Activated naive CD8-positive, alpha-beta T cell treated with anti-CD3 and anti-CD28 coated beads, Interleukin-2, amount 10 ng/mL, durations not matched to agents 7 days and 5 days (primary cell): ENCODE data around the gene SMAD5. TPM values are rescaled to one million over a fixed set of nuclear protein-coding genes. Genes with fewer than 3 reads are reported as not detected.

Experiments used
- ATAC-seq: fragments of 150-1000 bp; cut with Tn5 transposase; one replicate; pipeline ENCODE4 v1.10.0; 2021; ENCODE audit warnings: low read depth, moderate library complexity
- POLR2A ChIA-PET: fragments of 350-600 bp; sonication (Branson Sonifier 250); formaldehyde crosslinking; loops from one replicate; lab custom pipeline; 2021; ENCODE audit warnings: antibody characterized with exemption; lab: Charles Lee
- DNase-seq: peaks from one replicate; pipeline ENCODE4 v3.0.0; 2021
- H3K27ac Mint-ChIP-seq: one replicate; pipeline ENCODE4 v1.8.0; 2022; ENCODE audit warnings: mild to moderate bottlenecking, mixed read lengths
- H3K27me3 Mint-ChIP-seq: one replicate; pipeline ENCODE4 v1.8.0; 2022; ENCODE audit warnings: mild to moderate bottlenecking, moderate library complexity, mixed read lengths
- H3K36me3 Mint-ChIP-seq: one replicate; pipeline ENCODE4 v1.8.0; 2021; ENCODE audit warnings: mild to moderate bottlenecking, mixed read lengths
- H3K4me1 Mint-ChIP-seq: one replicate; pipeline ENCODE4 v1.8.0; 2021; ENCODE audit warnings: mixed read lengths
- H3K4me3 Mint-ChIP-seq: one replicate; pipeline ENCODE4 v1.8.0; 2022; ENCODE audit warnings: mild to moderate bottlenecking, moderate library complexity, mixed read lengths
- H3K9me3 Mint-ChIP-seq: one replicate; pipeline ENCODE4 v1.8.0; 2021; ENCODE audit warnings: mixed read lengths
- total RNA-seq, 2 experiments: library from RNA; stranded (reverse); gene quantifications; one replicate each; pipeline ENCODE4 v1.2.3, GENCODE V29; 2021

SMAD5 gene
- 10 to 100 TPM; 22.9 to 29.6 TPM for total RNA-seq

GRCh38 chr5:136132557-136133221, at the start of gene SMAD5:
TSS of gene SMAD5 (plus strand) at chr5:136132845. CDS start at chr5:136153761, 20,916 bp downstream.
- Mint-ChIP-seq H3K36me3 (no peaks in the 10 kb centered on the region), H3K4me1 (peaks cover 15% of the 10 kb centered on the region), H3K9me3 (no peaks in the 10 kb centered on the region), H3K4me3 (peak within 1 kb of the TSS; percentile 94), H3K27ac (peak within 1 kb of the TSS; percentile 78), H3K27me3 (peaks cover 48% of the 10 kb centered on the region)
- ATAC-seq (peak; percentile 91), DNase-seq (peak; percentile 88)
- POLR2A ChIA-PET, result interaction anchor here (0.9 kb wide), 1 partner anchor 18 kb away, joined by 3 read pairs; no protein-coding TSS in a partner anchor

- POLR2A ChIA-PET, result interaction anchor here (0.7 kb wide), 1 partner anchor 8 kb away, joined by 3 read pairs; no protein-coding TSS in a partner anchor
- DNase-seq (no peak), ATAC-seq (no peak)
- no peak overlapping the region for H3K27ac Mint-ChIP-seq
- no peaks in the 10 kb centered on the region for H3K9me3 Mint-ChIP-seq
- H3K27me3 Mint-ChIP-seq, result peaks cover 36% of the 10 kb centered on the region
- H3K4me3 Mint-ChIP-seq, result no peak overlapping the region
- H3K36me3 Mint-ChIP-seq, result no peaks in the 10 kb centered on the region
- H3K4me1 Mint-ChIP-seq, result peaks cover 7% of the 10 kb centered on the region
Observed at GRCh38 chr5:136084698-136085097, 47.9 kb upstream of the SMAD5 start.

- H3K4me3 Mint-ChIP-seq, result no peak overlapping the region
- ATAC-seq (no peak), DNase-seq (no peak)
- no peaks in the 10 kb centered on the region for H3K4me1 Mint-ChIP-seq
- POLR2A ChIA-PET, result interaction anchor here (0.6 kb wide), 1 partner anchor 9 kb away, joined by 5 read pairs; no protein-coding TSS in a partner anchor
- H3K36me3 Mint-ChIP-seq, result no peaks in the 10 kb centered on the region
- peaks cover 21% of the 10 kb centered on the region for H3K27me3 Mint-ChIP-seq
- H3K9me3 Mint-ChIP-seq, result no peaks in the 10 kb centered on the region
- no peak overlapping the region for H3K27ac Mint-ChIP-seq
Observed at GRCh38 chr5:136086783-136087566, 45.7 kb upstream of the SMAD5 start.

GRCh38 chr5:136087961-136088871, 44.4 kb upstream of the SMAD5 start:
- DNase-seq (no peak), ATAC-seq (no peak)
- Mint-ChIP-seq H3K27ac (no peak overlapping the region), H3K36me3 (no peaks in the 10 kb centered on the region), H3K4me3 (no peak overlapping the region), H3K9me3 (no peaks in the 10 kb centered on the region), H3K4me1 (no peaks in the 10 kb centered on the region), H3K27me3 (peaks cover 21% of the 10 kb centered on the region)
- POLR2A ChIA-PET, result no interaction called here

- Mint-ChIP-seq H3K9me3 (no peaks in the 10 kb centered on the region), H3K36me3 (no peaks in the 10 kb centered on the region), H3K27me3 (peaks cover 23% of the 10 kb centered on the region), H3K27ac (no peak overlapping the region), H3K4me3 (no peak overlapping the region), H3K4me1 (no peaks in the 10 kb centered on the region)
- no peak for DNase-seq
- no peak for ATAC-seq
- POLR2A ChIA-PET, result no interaction called here
Observed at GRCh38 chr5:136089791-136090190, 42.9 kb upstream of the SMAD5 start.

- Mint-ChIP-seq H3K27ac (no peak overlapping the region), H3K9me3 (no peaks in the 10 kb centered on the region), H3K36me3 (no peaks in the 10 kb centered on the region), H3K4me1 (no peaks in the 10 kb centered on the region), H3K4me3 (no peak overlapping the region), H3K27me3 (peaks cover 19% of the 10 kb centered on the region)
- DNase-seq (no peak), ATAC-seq (no peak)
- POLR2A ChIA-PET, result no interaction called here
Observed at GRCh38 chr5:136090319-136090718, 42.3 kb upstream of the SMAD5 start.

- H3K4me3 Mint-ChIP-seq, result no peak overlapping the region
- no peak overlapping the region for H3K27ac Mint-ChIP-seq
- H3K27me3 Mint-ChIP-seq, result peaks cover 23% of the 10 kb centered on the region
- H3K4me1 Mint-ChIP-seq, result no peaks in the 10 kb centered on the region
- DNase-seq, result no peak
- ATAC-seq, result no peak
- no peaks in the 10 kb centered on the region for H3K36me3 Mint-ChIP-seq
- H3K9me3 Mint-ChIP-seq, result no peaks in the 10 kb centered on the region
- POLR2A ChIA-PET, result no interaction called here
Observed at GRCh38 chr5:136094189-136094912, 38.3 kb upstream of the SMAD5 start.

- ATAC-seq (no peak), DNase-seq (no peak)
- H3K9me3 Mint-ChIP-seq, result no peaks in the 10 kb centered on the region
- H3K4me3 Mint-ChIP-seq, result no peak overlapping the region
- POLR2A ChIA-PET, result no interaction called here
- no peaks in the 10 kb centered on the region for H3K4me1 Mint-ChIP-seq
- no peaks in the 10 kb centered on the region for H3K36me3 Mint-ChIP-seq
- H3K27ac Mint-ChIP-seq, result no peak overlapping the region
- peaks cover 27% of the 10 kb centered on the region for H3K27me3 Mint-ChIP-seq
Observed at GRCh38 chr5:136094913-136095641, 37.6 kb upstream of the SMAD5 start.

GRCh38 chr5:136098176-136098575, 34.5 kb upstream of the SMAD5 start:
- Mint-ChIP-seq H3K27ac (no peak overlapping the region), H3K9me3 (no peaks in the 10 kb centered on the region), H3K27me3 (peaks cover 33% of the 10 kb centered on the region), H3K36me3 (no peaks in the 10 kb centered on the region), H3K4me1 (no peaks in the 10 kb centered on the region), H3K4me3 (no peak overlapping the region)
- no peak for ATAC-seq
- no peak for DNase-seq
- POLR2A ChIA-PET, result no interaction called here

- no peak overlapping the region for H3K27ac Mint-ChIP-seq
Observed at GRCh38 chr5:136099870-136100269, 32.8 kb upstream of the SMAD5 start.

GRCh38 chr5:136101884-136102283, 30.8 kb upstream of the SMAD5 start:
- Mint-ChIP-seq H3K27ac (no peak overlapping the region), H3K36me3 (no peaks in the 10 kb centered on the region), H3K9me3 (no peaks in the 10 kb centered on the region), H3K27me3 (peaks cover 26% of the 10 kb centered on the region), H3K4me1 (no peaks in the 10 kb centered on the region), H3K4me3 (no peak overlapping the region)
- DNase-seq, result no peak
- POLR2A ChIA-PET, result no interaction called here
- ATAC-seq, result no peak

More at GRCh38 chr5:136099870-136100269, 32.8 kb upstream of the SMAD5 start:
- ATAC-seq (no peak), DNase-seq (no peak)
- Mint-ChIP-seq H3K27me3 (peaks cover 33% of the 10 kb centered on the region), H3K36me3 (no peaks in the 10 kb centered on the region), H3K4me1 (no peaks in the 10 kb centered on the region), H3K4me3 (no peak overlapping the region), H3K9me3 (no peaks in the 10 kb centered on the region)
- POLR2A ChIA-PET, result no interaction called here

- Mint-ChIP-seq H3K4me3 (no peak overlapping the region), H3K27ac (no peak overlapping the region)
Observed at GRCh38 chr5:136103118-136103517, 29.5 kb upstream of the SMAD5 start.

More at GRCh38 chr5:136103118-136103517, 29.5 kb upstream of the SMAD5 start:
- H3K9me3 Mint-ChIP-seq, result no peaks in the 10 kb centered on the region
- ATAC-seq, result no peak
- DNase-seq, result no peak
- no peaks in the 10 kb centered on the region for H3K4me1 Mint-ChIP-seq
- POLR2A ChIA-PET, result no interaction called here
- H3K36me3 Mint-ChIP-seq, result no peaks in the 10 kb centered on the region
- peaks cover 25% of the 10 kb centered on the region for H3K27me3 Mint-ChIP-seq
